D341Med (cell line): ENCODE measurements around the gene LEKR1.
"Not testable (repeated sequence)": the region's sequence is repeated elsewhere in the genome, so short reads cannot be mapped to it uniquely, and the experiment has no call there.

Experiments
- DNase-seq: peaks from one replicate; pipeline ENCODE4 v3.0.0; 2012; ENCODE audit warnings: low spot score

LEKR1 gene

GRCh38 chr3:156826144-156826895 is at the start of gene LEKR1:
Gene LEKR1, plus strand, starts transcription at chr3:156826353. Its CDS starts 2,977 bp downstream, at chr3:156829330.
- DNase-seq = peak; percentile 39

GRCh38 chr3:156776871-156777270 is 49.3 kb upstream of the LEKR1 start:
- no peak for DNase-seq

- no peak for DNase-seq
These were observed 44.6 kb upstream of the LEKR1 start for GRCh38 chr3:156781310-156782230.

DNA sequence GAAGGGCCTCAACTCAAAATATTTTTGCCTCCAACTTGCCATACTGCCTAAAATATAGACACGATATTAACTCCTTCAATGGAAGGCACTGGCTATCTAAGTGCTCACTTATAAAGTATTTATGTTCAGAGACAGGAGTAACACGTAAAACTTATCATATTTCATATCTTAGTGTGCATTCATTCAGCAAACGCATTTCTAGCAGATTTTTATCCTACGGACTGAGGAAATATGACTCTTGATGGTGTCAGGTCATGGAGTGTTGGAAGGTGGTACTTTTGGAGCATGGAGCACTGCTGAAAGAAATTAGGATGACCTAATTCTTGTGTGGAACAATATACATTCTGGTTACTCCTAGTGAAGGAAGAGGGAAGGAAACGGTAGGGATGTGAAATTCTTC is 43.8 kb upstream of the LEKR1 start:
- DNase-seq = no peak

GRCh38 chr3:156782921-156783320 is 43.2 kb upstream of the LEKR1 start:
- no peak for DNase-seq

- DNase-seq = no peak
These were observed 39.2 kb upstream of the LEKR1 start for GRCh38 chr3:156787001-156787400.

DNA sequence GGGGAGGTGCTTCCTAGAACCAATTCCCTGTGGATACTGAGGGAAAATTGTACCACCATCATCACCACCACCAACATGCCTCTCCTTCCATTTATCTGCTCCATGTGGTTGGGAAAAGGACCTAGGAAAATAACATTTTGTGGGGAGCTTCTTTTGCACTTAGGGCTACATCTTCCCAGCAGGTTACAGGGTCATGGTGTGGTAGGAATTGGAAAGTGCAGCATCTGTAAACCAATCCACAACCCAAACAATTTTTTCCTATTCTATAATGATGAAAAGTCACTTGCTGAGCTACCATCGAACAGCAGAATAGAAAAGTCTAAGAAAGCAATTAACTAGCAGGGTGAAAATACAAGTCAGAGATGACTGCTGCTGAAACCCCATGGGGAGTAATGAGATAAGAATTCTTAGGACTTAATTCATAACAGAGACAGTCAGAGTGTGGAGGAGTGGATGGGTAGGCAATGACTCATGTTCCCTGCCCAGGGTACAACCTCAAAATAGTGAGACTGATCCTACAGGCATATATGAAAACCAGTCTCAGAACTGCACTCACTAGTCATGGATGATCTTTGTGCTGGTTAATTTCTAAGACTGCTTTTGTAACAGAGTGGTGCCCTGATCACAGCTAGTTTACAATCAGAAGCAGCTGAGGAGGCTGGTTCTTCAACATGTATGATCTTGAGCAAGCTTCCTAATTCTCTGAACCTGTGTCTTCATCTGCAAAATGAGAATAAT is 38.1 kb upstream of the LEKR1 start:
- DNase-seq = no peak

DNA sequence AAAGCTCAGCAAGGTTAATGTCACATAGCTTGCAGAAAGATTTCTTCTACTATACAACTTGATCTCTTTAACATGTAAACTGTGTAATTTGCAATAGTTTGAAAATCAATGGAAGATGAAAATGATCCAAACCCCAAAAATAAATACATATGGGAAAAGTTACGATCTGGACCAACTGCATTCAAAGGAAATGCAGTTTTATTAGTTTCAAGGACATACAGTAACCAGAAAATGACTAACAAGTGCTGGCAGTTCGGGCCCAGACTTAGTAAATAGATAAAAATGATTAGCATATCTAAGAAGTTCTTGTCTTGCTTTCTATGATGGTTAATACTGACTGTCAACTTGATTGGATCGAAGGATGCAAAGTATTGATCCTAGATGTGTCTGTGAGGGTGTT is 37.3 kb upstream of the LEKR1 start:
- DNase-seq = no peak

GRCh38 chr3:156790156-156790555 is 36.0 kb upstream of the LEKR1 start:
- DNase-seq = no peak

DNA sequence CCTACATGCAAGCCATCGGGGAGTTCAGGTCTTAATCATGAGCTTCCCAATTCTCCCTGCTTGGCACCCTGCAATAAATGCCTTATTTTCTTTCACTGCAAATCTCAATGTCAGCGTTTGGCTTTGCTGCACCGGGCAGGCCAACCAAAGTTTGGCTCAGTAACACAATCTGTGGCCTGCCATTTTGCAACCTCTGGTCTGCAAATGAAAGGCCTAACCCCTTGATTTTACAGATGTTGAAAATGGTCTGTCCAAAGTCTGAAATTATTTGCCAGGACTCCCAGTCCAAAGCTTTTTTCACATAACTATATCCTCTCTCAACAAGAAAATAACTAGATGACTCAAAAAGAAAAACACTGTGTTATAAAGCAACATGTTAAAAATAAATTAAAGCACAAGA is 34.0 kb upstream of the LEKR1 start:
- no peak for DNase-seq

GRCh38 chr3:156792536-156792935 is 33.6 kb upstream of the LEKR1 start:
- DNase-seq = no peak

DNA sequence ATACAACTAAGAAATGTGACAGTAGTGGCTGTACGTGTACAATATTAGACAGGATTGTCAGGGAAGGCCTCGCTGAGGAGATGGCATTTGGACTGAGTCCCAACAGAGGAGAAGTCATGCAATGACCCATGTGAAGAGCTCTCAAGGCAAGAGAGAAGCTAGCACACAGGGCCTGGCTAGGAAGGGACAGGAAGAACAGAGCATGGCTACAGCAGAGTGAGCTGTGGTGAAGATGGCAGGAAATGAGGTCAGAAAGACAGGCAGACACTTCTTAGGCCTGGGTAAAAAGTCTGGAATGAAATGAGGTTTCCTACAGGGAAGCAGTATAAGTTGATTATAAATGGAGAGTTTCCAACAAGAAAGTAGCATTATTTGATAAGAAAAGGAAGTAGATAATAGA is 33.2 kb upstream of the LEKR1 start:
- DNase-seq = no peak

GRCh38 chr3:156793400-156793799 is 32.8 kb upstream of the LEKR1 start:
- DNase-seq = no peak

DNA sequence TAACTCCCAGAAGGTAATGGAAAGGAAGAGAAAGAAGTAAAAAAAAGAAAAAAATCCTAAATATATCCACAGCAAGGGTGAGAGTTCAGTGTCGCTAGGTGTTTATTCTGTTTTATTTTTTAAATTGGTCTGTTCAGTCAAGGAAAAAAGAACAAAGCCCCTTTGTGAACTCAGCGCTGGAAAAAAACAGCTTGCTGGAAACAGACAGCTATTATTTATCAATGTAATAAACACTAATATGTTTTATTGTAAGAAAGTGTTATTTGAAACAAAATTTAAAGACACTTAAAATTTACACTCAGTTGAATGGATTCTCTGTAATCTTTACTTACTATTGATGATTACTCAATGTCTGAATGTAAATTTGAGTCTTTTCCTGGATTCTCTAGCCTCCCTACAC is 32.3 kb upstream of the LEKR1 start:
- DNase-seq = no peak

DNA sequence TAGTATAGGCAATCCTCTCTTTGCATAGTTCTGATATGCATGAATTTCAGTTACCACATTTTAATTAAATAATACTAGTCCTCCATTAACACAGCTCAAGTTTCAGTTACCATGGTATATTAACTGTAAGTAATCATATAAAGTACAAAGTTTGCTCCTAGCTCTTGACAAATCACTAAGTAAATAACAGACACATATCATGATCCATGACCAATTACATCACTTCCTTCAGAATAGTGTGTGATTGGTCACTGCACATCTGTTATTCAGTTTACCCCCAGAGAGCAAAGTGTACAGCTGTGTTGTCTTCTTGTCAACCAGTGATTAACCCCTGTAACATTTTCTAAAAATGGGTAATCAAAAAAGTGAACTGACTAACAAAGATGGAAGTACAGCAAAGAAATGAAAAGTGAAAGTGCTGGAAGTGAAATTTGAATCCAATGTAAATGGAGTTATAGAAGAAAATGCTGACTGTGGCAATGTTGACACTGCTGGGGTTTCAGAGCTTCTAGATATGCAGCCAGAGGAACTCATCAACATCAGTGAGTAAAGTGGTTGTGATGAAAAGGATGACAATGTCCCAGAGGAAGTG is 30.2 kb upstream of the LEKR1 start:
- DNase-seq = no peak

- no peak for DNase-seq
These were observed 28.8 kb upstream of the LEKR1 start for GRCh38 chr3:156797368-156797767.

DNA sequence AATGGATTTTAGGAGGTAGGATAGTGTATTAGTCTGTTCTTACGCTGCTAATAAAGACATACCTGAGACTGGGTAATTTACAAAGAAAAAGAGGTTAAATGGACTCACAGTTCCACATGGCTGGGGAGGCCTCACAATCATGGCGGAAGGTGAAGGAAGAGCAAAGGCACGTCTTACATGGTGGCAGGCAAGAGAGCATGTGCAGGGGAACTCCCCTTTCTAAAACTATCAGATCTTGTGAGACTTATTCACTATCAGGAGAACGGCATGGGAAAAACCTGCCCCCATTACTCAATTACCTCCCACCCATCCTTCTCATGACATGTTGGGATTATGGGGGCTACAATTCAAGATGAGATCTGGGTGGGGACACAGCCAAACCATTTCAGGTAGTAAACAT is 25.9 kb upstream of the LEKR1 start:
- DNase-seq = not testable (repeated sequence)

DNA sequence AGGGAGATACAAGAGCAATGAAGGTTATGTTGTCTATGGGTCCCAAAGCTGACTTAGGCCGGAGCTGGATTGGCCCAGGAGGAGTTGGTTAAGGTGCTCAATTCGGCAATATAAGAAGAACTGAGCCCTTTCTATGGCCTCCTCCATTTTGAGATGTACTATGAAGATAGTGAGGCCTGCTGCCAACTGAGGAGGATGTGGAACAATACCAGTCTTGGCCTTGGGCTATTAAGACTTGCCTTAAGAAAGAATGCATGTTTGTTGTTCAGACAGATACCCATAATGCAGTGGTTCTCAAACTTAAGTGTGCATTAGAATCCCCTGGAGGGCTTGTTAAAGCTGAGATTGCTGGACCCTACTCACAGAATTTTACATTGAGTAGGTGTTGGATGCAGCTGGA is 24.4 kb upstream of the LEKR1 start:
- DNase-seq = no peak

- no peak for DNase-seq
These were observed 23.1 kb upstream of the LEKR1 start for GRCh38 chr3:156802821-156803606.

DNA sequence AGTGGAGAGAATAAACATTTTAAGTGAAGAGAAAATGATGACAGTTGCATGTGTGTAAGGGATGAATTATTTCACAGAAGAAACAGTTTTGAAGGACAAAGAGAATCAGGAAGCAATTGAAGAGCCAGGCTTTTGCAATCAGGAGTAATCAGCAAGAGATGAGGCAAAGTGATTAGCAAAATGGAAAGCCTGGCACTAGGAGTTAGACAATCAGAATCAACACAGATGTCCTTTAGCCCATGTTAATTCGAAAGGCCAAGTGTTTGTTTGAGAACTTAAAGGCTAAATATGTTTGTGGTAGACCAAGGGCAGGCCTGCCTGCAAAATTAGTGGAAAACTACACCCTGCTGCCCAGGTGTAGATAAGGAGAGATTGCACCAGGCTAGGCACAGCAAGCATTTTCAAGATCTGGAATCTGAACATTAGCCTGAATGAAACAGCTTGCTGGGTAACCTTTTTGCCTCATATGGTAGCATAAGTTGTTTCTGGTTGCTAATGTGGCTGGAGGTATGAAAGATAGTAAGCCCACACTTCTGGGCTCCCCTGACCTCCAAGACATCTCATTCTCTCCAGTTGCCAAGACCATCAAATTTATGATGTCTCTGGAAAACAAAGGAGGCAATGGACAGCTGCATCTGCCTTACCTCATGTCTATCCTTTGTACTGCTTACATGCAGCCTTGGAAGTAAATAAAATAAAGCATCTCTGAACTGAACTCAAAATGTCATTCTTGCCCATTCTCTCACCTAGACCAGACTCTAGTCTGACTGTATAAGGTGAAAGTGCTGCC is 22.0 kb upstream of the LEKR1 start:
- DNase-seq = no peak

GRCh38 chr3:156806698-156807097 is 19.5 kb upstream of the LEKR1 start:
- no peak for DNase-seq
